HG03025 (cell line): ENCODE results near the gene KIF1A.

Source experiments
- ATAC-seq: cut with Tn5 transposase; IDR thresholded peaks from one replicate; pipeline ENCODE4 v1.9.1; 2021; ENCODE audit warnings: mild to moderate bottlenecking, moderate library complexity; ENCODE audit not compliant: unreplicated experiment, low FRiP score

Gene KIF1A

DNA sequence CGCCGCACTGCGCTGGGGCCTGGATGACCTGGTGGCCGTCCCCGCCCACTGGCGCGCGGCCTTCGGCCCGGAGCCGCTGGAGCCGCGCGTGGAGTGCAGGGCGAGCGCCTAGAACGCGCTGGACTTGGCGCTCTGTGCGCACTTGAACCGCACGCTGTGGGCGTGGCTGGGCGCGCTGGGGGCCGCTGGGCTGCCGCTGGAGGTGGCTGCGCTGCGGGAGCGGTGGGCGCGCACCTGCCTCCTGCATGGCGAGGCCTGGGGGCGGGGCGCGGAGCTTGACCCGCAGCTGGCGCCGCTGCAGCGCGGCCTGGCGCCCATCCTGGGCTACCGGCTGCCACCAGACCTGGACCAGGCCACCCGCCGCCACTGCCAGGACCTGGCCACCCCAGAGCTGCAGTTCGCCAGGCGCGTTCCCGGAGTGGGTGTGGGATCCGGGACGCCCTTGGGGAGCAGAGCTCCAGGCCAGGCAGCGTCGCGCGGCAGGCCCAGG is 147.3 kb downstream of the KIF1A start:
- no peak for ATAC-seq

DNA sequence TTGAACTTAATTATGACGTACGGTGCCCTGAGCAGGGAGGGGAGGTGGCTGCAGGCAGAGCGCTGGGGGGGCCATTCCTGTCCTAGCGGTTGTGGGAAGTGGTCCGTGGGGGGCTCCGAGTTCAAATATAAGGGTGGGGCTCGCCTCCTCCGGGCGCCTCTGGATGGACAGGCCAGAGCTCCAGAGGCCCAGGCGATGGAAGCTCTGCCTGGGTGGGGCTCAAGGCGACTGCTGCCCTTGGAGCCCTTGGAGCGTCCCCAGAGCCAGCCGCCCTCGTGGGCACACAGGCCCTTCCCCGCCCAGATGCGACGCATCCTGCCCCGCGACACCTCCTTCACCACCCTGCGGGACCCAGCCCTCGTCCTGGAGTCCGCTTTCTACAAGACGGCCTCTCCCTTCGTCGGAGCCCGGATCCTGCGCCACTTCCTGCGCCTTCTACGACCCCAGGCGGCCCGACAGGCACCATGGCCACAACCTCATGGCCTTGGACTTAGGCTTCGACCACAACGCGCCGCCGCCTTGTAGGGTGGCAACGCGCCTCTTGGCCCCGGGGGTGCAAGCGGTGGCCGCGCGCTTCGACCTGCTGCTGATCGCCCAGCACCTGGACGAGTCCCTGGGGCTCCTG is 147.8 kb downstream of the KIF1A start:
- no peak for ATAC-seq

DNA sequence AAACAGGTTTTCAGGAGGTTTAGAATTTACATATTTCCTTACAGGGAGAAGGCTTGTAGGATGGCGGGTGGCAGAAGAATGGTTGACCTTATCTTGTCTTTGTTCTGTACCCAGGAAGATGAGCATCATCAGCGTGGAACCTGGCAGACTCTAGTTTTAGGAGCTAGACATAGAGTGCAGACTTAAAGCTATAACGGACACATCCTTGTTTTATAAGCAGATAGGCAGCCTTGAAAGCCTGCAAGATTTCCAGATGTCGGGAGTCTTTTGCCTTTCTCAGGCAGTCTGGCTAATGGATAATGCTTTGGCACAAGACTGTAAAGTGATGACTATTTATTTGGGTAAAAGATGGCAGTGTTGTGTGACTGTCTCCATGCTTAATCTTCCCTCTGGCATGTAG is 149.1 kb downstream of the KIF1A start:
- ATAC-seq: no peak

DNA sequence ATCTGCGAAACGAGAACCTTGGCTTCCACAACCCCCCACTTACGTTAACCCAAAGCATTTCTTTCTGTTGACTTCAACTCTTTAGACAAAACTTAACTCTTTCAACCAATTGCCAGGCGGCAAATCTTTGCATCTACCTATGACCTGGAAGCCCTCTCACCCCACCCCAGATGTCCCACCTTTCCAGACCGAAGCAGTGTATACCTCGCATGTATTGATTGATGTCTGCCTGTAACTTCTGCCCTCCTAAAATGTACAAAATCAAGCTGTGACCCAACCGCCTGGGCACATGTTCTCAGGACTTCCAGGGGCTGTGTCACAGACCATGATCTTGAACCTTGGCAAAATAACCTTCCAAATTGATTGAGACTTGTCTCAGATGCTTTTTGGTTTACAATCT is 149.6 kb downstream of the KIF1A start:
- ATAC-seq: no peak

DNA sequence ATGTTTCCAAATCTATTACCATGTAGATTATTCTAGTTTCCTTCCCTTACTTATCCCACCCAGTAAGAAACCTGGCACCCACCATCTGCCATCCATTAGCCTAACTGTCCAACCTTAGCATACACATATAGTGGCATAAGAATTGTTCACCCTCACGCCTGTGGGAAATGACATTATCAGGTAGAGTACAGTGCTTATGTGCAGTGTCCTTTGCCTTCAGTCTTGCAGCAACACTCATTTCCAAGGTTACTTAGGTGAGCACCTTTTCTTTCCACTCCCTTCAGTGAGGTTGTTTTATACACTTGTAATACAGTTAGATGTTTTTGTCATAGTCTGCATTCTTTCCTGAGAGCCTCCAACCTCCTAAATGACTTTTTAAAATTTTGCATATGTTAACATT is 155.4 kb downstream of the KIF1A start:
- ATAC-seq: no peak
